Lung (tissue), 16 donors: Measurements from ENCODE around the gene KCTD10. TPM values are rescaled to one million over a fixed set of nuclear protein-coding genes. Genes with fewer than 3 reads are reported as not detected.

ENCODE experiments used
- ATAC-seq: fragments of 200-7000 bp; cut with Tn5 transposase; one replicate; pipeline ENCODE4 v1.9.1; 2020; ENCODE audit warnings: moderate number of reproducible peaks; ENCODE audit not compliant: insufficient read depth, low FRiP score
- DNase-seq, 3 donors: peaks; one replicate each; pipeline ENCODE4 v3.0.0-alpha.2; 2013 to 2017
- H3K27ac ChIP-seq, 2 donors: one replicate each; pipeline ENCODE4 v1.5.1; 2013; ENCODE audit warnings: mild to moderate bottlenecking in 2 of 2, moderate library complexity in 2 of 2, control low read depth in 1 of 2, inconsistent platforms in 1 of 2, low read depth in 1 of 2, low read length in 1 of 2
- H3K27me3 ChIP-seq, 3 donors: one replicate each; pipeline ENCODE4 v1.5.1; 2013; ENCODE audit warnings: low read length in 2 of 3; ENCODE audit not compliant: control insufficient read depth in 3 of 3, insufficient read depth in 3 of 3
- H3K36me3 ChIP-seq, 4 donors: one replicate each; pipeline ENCODE4 v1.5.1; 2013; ENCODE audit warnings: low read length in 4 of 4, mild to moderate bottlenecking in 1 of 4, moderate library complexity in 1 of 4; ENCODE audit not compliant: control insufficient read depth in 4 of 4, insufficient read depth in 4 of 4
- H3K4me1 ChIP-seq, 5 donors: one replicate each; pipeline ENCODE4 v1.5.1; 2013; ENCODE audit warnings: low read length in 5 of 5, mild to moderate bottlenecking in 2 of 5, moderate library complexity in 1 of 5; ENCODE audit not compliant: control insufficient read depth in 5 of 5, insufficient read depth in 5 of 5
- H3K4me3 ChIP-seq: one replicate; pipeline ENCODE4 v1.5.1; 2013; ENCODE audit warnings: mild to moderate bottlenecking, control low read depth, moderate library complexity
- H3K9ac ChIP-seq, 2 donors: one replicate each; pipeline ENCODE4 v1.5.1; 2013; ENCODE audit warnings: low read length in 2 of 2, control low read depth in 1 of 2; ENCODE audit not compliant: insufficient read depth in 1 of 2
- H3K9me3 ChIP-seq, 4 donors: one replicate each; pipeline ENCODE4 v1.5.1; 2013; ENCODE audit warnings: low read length in 3 of 4, mild to moderate bottlenecking in 1 of 4, moderate library complexity in 1 of 4; ENCODE audit not compliant: control insufficient read depth in 4 of 4, insufficient read depth in 3 of 4
- CTCF ChIP-seq: IDR thresholded peaks from 2 replicates; pipeline ENCODE4 v1.5.1; 2012; ENCODE audit warnings: mild to moderate bottlenecking; ENCODE audit errors: control extremely low read depth, extremely low read depth
- WGBS, 2 donors: extraction: QIAGEN DNeasy Blood & Tissue Kit; methylation state at CpG; one replicate each; pipeline ENCODE4 v1.1.7; 2013; 5-methylcytosine and 5-hydroxymethylcytosine counted together
- long read RNA-seq, 5 donors: transcript quantifications; one replicate each; lab custom pipeline, GENCODE V29; 2026
- polyA plus RNA-seq, 2 donors: library from polyadenylated mRNA; stranded (reverse); fragments of 200-250 nt; gene quantifications; one replicate each; pipeline ENCODE4 v1.2.1, GENCODE V29; 2013
- total RNA-seq, 2 donors: library from RNA; depleted of rRNA in 1 of 2; stranded (reverse); fragments of >200 nt in 1 of 2; gene quantifications; one replicate each; pipeline ENCODE4 v1.2.1, GENCODE V29; 2014 to 2021
- donor health status: control.
- donor health status: control.
- donor health status: Bipolar disorder and iron deficiency.
- donor health status: healthy.
- donor health status: DM: yes; HTN: yes; CAD: no.

The KCTD10 gene
- total RNA-seq = 10 to 100 TPM; 56.3 to 72.6 TPM
- polyA plus RNA-seq = 10 to 100 TPM; 21.7 to 51.1 TPM
- long read RNA-seq, donor 1, full-length matches to known transcripts = 13 of 23 reads
- long read RNA-seq, donor 1, partial matches to known transcripts = 10 of 23 reads
- long read RNA-seq, donor 1, other reads (novel, unspliced or antisense) = 0 of 23 reads
- long read RNA-seq, donor 2, full-length matches to known transcripts = 5 of 5 reads
- long read RNA-seq, donor 2, partial matches to known transcripts = 0 of 5 reads
- long read RNA-seq, donor 2, other reads (novel, unspliced or antisense) = 0 of 5 reads
- long read RNA-seq, donor 3, full-length matches to known transcripts = 7 of 7 reads
- long read RNA-seq, donor 3, partial matches to known transcripts = 0 of 7 reads
- long read RNA-seq, donor 3, other reads (novel, unspliced or antisense) = 0 of 7 reads
- long read RNA-seq, donor 4, full-length matches to known transcripts = 4 of 4 reads
- long read RNA-seq, donor 4, partial matches to known transcripts = 0 of 4 reads
- long read RNA-seq, donor 4, other reads (novel, unspliced or antisense) = 0 of 4 reads
- long read RNA-seq, donor 5, full-length matches to known transcripts = 16 of 16 reads
- long read RNA-seq, donor 5, partial matches to known transcripts = 0 of 16 reads
- long read RNA-seq, donor 5, other reads (novel, unspliced or antisense) = 0 of 16 reads

- peak within 1 kb of the TSS; percentile 97 for H3K27ac ChIP-seq
- peak; percentile 92 to 95 (median 94) for DNase-seq
- no peak for TF ChIP-seq CTCF
- H3K4me1 ChIP-seq = peaks cover 8 to 28% (median 13%) of the 10 kb centered on the region in 5 donors
- H3K36me3 ChIP-seq = peaks cover 0 to 3% (median 1%) of the 10 kb centered on the region in 4 donors
- ATAC-seq = peak; percentile 98
- WGBS, 2 donors = 0% methylated on average over 54 of the region's 54 CpGs
- H3K27me3 ChIP-seq = no peaks in the 10 kb centered on the region
- no peaks in the 10 kb centered on the region for H3K9me3 ChIP-seq
- H3K9ac ChIP-seq = peak within 1 kb of the TSS; percentile 63 to 98
- H3K4me3 ChIP-seq = peak within 1 kb of the TSS; percentile 86
These were observed at the start of gene KCTD10, which contains the start of gene UBE3B for GRCh38 chr12:109477185-109477962. TSS of gene KCTD10 (minus strand) at chr12:109477300. CDS start at chr12:109477262, 38 bp downstream. TSS of gene UBE3B (plus strand) at chr12:109477634. CDS start at chr12:109483552, 5,918 bp downstream.

DNA sequence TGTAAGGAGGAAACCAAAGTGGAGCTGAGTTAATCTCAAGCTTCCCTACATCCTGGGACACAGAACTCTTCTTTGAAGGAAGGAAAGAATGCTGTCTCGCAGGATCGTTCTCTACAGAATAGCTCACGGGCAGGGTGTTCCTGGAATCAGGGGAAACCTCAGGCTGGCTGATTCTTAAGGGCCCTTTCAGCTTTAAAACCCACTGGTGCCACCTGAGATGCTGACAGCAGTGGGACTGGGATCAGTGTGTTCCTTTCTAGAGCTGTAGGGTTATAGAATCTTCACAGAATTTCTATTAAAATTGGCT, 48.1 kb upstream of the KCTD10 start:
- no peak overlapping the region for H3K4me3 ChIP-seq
- no peak for ATAC-seq
- peaks cover 6 to 59% (median 45%) of the 10 kb centered on the region in 4 donors for H3K36me3 ChIP-seq
- H3K27ac ChIP-seq = no peak overlapping the region
- no peaks in the 10 kb centered on the region for H3K9me3 ChIP-seq
- no peaks in the 10 kb centered on the region for H3K27me3 ChIP-seq
- WGBS, 2 donors = 85 to 91% methylated on average over 3 of the region's 3 CpGs
- no peak for DNase-seq
- no peak overlapping the region for H3K9ac ChIP-seq
- H3K4me1 ChIP-seq = peaks cover 0 to 7% (median 0%) of the 10 kb centered on the region in 5 donors
- no peak for TF ChIP-seq CTCF

- H3K27me3 ChIP-seq = no peaks in the 10 kb centered on the region
- H3K9me3 ChIP-seq = no peaks in the 10 kb centered on the region
- no peak overlapping the region for H3K9ac ChIP-seq
- ATAC-seq (no peak), DNase-seq (no peak)
- H3K36me3 ChIP-seq = peaks cover 6 to 61% (median 48%) of the 10 kb centered on the region in 4 donors
- 90 to 93% methylated on average over 26 of the region's 26 CpGs for WGBS, 2 donors
- H3K4me1 ChIP-seq = peaks cover 0 to 1% (median 0%) of the 10 kb centered on the region in 5 donors
- TF ChIP-seq CTCF = no peak
- H3K27ac ChIP-seq = no peak overlapping the region
- no peak overlapping the region for H3K4me3 ChIP-seq
These were observed 47.6 kb upstream of the KCTD10 start for GRCh38 chr12:109524466-109525278.
